Mucosa of gallbladder (tissue), 1 donor: ENCODE results near the gene MDFI. TPM values are rescaled to one million over a fixed set of nuclear protein-coding genes. Genes with fewer than 3 reads are reported as not detected.

Experiments
- total RNA-seq: library from RNA; stranded (reverse); gene quantifications from one replicate; pipeline ENCODE4 v1.2.1, GENCODE V29; 2021
- donor health status: DM: no; HTN: no; CAD: no.

Gene MDFI
- total RNA-seq, 1 donor from 2014 or later = 7.3 TPM

Other genes starting within 250 kb of the MDFI start
- 66.5 TPM for gene FOXP4, start 92.1 kb upstream of the MDFI start, total RNA-seq
- gene TFEB, start 97.1 kb downstream of the MDFI start, total RNA-seq = 41.7 TPM
- gene PGC, start 108.9 kb downstream of the MDFI start, total RNA-seq = 6.7 TPM
- gene FRS3, start 141.4 kb downstream of the MDFI start, total RNA-seq = 6.3 TPM
- gene PRICKLE4, start 142.3 kb downstream of the MDFI start, total RNA-seq = 13.1 TPM
- 123 TPM for gene TOMM6, start 149.2 kb downstream of the MDFI start, total RNA-seq